Measurements from ENCODE around the gene PPP1CA. TPM values are rescaled to one million over a fixed set of nuclear protein-coding genes. Genes with fewer than 3 reads are reported as not detected.

PPP1CA gene
- total and polyA plus RNA-seq, 7 donors: 72.6 to 191 (median 108) TPM

DNA sequence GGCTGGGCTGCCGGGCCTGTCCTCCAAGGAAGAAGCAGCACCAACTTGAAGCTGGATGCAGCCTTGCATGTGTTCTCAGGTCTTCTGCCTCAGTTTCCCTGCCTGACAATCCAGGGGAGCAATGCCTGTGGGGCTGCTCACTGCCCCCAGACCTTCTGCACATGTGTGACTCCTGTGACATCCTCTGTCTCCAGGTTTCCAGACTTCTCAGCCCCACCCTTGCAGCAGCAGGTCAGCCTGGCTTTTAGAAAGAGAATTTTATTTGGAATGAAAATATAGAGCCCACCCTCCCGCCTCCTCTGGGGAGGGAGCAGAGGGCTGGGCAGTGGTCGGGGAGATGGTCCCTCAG, 36.1 kb upstream of the PPP1CA start:
- no peak for TF ChIP-seq CTCF (IDR thresholded peaks at IDR 0.05)
- Histone ChIP-seq H3K4me3 (no peak overlapping the region), H3K9me3 (no peaks in the 10 kb centered on the region), H3K4me1 (peaks cover 8% of the 10 kb centered on the region), H3K27me3 (ENCODE audit: insufficient read depth in 3 of 3, low read length in 2 of 3) (no peaks in the 10 kb centered on the region), H3K27ac (no peak overlapping the region), H3K36me3 (ENCODE audit: insufficient read depth in 1 of 2, low read depth in 1 of 2) (peaks cover 6 to 77% of the 10 kb centered on the region in 2 donors)
- DNase-seq: no peak
- intact Hi-C loops (cut with DNase I): no loop called here
- WGBS, 3 donors: 77 to 91% (median 80%) methylated on average over 3 of the region's 3 CpGs
- no peak for ATAC-seq

- 69 to 76% (median 74%) methylated on average over 17 to 26 of the region's 26 CpGs for WGBS, 3 donors
- no peak for ATAC-seq
- H3K36me3 ChIP-seq (ENCODE audit: insufficient read depth in 1 of 2, low read depth in 1 of 2): peaks cover 6 to 82% of the 10 kb centered on the region in 2 donors
- no peak for TF ChIP-seq CTCF (IDR thresholded peaks at IDR 0.05)
- no peak within 1 kb of the TSS for H3K4me3 ChIP-seq
- intact Hi-C loops (cut with DNase I): no loop called here
- no peaks in the 10 kb centered on the region for H3K9me3 ChIP-seq
- H3K4me1 ChIP-seq: peaks cover 3% of the 10 kb centered on the region
- H3K27ac ChIP-seq: peak within 1 kb of the TSS; percentile 23
- no peaks in the 10 kb centered on the region for H3K27me3 ChIP-seq (ENCODE audit: insufficient read depth in 3 of 3, low read length in 2 of 3)
- DNase-seq: peak in 1 of 2 donors; percentile 55
These were observed 35.6 kb upstream of the PPP1CA start, which contains the start of gene PTPRCAP for GRCh38 chr11:67437082-67437808. Gene PTPRCAP, minus strand, starts transcription at chr11:67437682. Its CDS starts 63 bp downstream, at chr11:67437619.

DNA sequence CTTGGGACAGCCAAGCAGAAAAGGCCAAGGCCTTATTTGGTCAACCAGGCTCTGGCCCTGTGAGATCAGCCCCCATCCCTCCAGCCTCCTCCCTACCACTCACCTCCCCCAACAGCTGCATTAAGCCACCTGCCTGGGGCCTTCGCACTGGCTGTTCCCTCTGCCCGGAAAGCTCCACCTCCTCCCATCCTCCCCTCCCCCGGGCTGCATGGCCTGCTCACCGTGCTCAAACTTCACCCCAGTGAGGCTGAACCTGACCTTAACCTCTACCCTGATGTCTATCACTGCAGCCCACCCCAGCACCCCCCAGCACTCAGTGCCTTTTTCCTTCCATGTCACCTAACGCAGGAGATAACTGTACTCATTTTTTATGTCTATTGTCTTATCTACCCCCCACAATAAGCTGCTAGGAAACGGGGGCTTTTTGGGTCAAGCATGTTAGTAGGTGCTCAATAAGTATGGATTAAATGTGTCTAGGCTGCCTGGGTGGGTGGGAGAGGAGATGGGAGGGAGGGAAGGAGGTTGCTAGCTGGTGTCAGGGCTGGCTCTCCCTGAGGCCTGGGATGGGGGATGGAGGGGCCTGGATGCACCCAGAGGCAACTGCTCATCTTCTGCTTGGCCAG, 34.9 kb upstream of the PPP1CA start:
- no peak overlapping the region for H3K4me3 ChIP-seq
- no peak for TF ChIP-seq CTCF (IDR thresholded peaks at IDR 0.05)
- intact Hi-C loops (cut with DNase I): no loop called here
- H3K9me3 ChIP-seq: no peaks in the 10 kb centered on the region
- no peaks in the 10 kb centered on the region for H3K4me1 ChIP-seq
- WGBS, 3 donors: 54 to 59% (median 59%) methylated on average over 6 of the region's 6 CpGs
- ATAC-seq (peak in 1 of 4 donors; percentile 12), DNase-seq (no peak)
- peaks cover 6 to 82% of the 10 kb centered on the region in 2 donors for H3K36me3 ChIP-seq (ENCODE audit: insufficient read depth in 1 of 2, low read depth in 1 of 2)
- no peaks in the 10 kb centered on the region for H3K27me3 ChIP-seq (ENCODE audit: insufficient read depth in 3 of 3, low read length in 2 of 3)
- no peak overlapping the region for H3K27ac ChIP-seq

DNA sequence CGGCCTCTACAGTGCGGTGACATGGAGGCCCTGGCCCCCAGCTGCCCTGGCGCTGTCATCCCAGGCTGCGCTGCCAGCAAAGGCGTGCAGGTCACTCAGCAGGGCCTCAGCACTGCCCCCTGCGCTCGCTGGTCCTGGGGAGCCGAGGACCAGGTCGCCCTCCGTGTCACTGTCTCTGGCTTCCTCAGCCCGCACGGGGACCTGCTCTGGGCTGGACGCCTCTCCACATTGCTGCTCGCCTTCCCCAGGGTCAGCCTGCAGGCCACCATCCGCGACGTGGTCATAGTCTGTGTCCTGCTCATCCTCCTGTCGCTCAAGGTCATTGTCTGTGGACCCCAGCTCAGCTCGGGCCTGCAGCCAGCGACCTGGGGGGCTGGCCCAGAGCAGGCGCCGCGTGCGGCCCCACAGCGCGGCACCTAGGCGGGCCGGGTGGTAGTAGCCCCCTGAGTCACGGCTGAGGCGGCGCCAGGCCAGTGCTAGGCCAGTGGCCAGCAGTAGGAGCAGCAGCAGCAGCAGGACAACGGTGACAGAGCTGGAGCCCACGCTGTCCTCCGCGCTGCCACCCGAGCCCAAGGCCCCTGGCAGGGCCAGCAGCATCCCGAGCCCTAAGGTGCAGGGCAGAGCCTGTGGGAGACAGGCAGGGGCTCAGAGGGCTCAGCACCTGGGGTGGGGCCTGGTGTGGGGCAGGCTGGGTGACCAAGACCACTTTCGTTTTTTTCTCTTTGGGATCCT, 34.2 kb upstream of the PPP1CA start:
- peak overlapping the region; percentile 36 for H3K27ac ChIP-seq
- no peaks in the 10 kb centered on the region for H3K27me3 ChIP-seq (ENCODE audit: insufficient read depth in 3 of 3, low read length in 2 of 3)
- WGBS, 3 donors: 86 to 88% (median 87%) methylated on average over 33 to 38 of the region's 38 CpGs
- TF ChIP-seq CTCF (IDR thresholded peaks at IDR 0.05): no peak
- peaks cover 6 to 81% of the 10 kb centered on the region in 2 donors for H3K36me3 ChIP-seq (ENCODE audit: insufficient read depth in 1 of 2, low read depth in 1 of 2)
- ATAC-seq (no peak), DNase-seq (no peak)
- peaks cover under 1% of the 10 kb centered on the region for H3K4me1 ChIP-seq
- H3K9me3 ChIP-seq: no peaks in the 10 kb centered on the region
- H3K4me3 ChIP-seq: no peak overlapping the region
- intact Hi-C loops (cut with DNase I): no loop called here
